NOMO-1 (cell line): Measurements from ENCODE around the gene RTP5.

Experiments
- DNase-seq, 2 experiments: peaks; one replicate each; lab custom pipeline; 2025; ENCODE audit not compliant: unreplicated experiment in 2 of 2; lab: John Stamatoyannopoulos, UW

The RTP5 gene

DNA sequence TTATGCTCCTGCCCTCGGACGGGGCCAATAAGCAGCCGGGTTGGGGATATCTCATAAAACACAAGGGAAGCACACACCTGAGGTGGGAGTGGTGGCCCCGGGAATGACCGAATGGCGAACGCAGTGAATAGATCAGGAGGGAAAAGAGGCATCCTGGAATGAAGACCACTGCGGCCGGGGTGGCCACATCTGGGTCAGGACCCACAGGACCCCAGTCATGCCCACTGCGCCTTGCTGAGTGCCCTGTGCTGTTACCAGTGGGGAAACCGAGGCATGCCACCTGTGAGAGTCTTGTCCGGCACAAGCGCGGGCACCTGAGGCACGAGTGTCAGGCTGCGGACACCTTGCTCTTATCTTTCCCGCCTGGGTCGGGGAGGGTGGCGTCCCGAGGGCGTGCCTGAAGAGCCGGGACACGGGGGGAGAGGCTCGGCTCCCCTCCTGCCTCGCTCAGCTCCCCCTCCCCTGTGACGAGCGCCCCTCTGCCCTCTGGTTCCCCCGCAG is 12.4 kb upstream of the RTP5 start:
- no peak for DNase-seq

DNA sequence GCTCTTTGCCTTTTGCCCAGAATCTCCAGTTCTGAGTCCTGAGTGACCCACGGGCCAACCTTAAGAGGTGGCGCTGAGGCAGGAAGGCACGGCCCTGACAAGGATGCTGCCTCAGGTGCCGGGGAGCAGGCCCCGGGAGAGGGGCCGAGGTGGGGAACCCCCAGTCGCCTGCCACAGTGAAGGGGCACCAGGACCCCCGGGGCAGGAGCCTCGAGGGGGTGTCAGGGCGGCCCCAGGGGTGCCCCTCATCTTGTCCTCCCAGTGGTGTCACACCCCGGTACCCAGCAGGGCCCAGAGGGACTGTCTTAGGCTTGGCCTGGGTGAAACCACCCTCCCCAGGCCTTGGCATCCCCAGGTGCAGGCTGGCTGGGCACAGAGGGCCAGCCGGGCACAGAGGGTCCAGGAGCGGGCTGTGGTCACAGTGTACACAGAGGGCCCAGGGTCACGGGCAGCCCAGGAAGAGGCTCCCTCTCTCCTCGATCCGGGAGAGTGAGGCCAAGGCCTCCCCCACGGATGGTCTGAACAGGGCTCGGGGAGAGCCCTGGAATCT is 11.9 kb upstream of the RTP5 start:
- no peak for DNase-seq

DNA sequence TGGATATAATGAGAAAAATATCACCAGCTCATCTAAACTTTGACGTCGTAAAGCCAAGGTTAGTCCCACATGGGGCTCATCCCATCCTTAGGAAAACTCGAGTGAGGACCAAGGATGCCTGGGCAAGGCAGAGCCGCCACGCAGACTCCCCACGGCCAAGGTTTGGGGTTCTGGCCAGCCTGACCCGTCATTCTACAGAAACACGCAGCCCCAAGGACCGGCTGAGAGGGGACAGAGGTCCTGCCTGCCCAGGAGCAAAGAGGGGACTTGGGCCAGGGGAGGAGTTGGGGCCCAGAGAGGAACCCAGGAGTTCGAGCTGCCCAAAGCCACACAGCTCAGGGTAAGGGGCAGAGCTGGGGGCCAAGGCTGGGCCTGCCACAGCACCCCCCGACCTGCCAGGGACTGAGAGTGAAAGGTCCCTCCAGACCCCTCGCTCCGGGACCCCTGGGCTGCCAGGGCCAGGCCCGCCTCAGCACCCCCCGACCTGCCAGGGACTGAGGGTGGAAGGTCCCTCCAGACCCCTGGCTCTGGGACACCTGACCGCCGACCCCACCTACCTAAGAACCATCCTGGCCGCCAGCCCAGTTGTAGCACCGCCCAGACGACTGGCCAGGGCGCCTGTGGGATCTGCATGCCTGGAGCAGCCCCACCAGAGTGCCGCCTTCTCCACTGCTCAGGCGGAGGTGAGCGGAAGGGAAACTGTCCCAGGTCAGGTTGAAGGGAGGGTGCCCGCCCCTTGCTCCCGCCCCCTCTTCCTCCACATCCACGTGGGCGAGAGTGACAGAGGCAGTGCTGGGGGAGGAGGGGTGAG is 11.1 kb upstream of the RTP5 start, which contains the start of gene PDCD1:
Gene PDCD1 (minus strand): TSS at position 689 of the 811 bp plus-strand sequence. CDS start 56 bp downstream, at position 633.
- no peak for DNase-seq

DNA sequence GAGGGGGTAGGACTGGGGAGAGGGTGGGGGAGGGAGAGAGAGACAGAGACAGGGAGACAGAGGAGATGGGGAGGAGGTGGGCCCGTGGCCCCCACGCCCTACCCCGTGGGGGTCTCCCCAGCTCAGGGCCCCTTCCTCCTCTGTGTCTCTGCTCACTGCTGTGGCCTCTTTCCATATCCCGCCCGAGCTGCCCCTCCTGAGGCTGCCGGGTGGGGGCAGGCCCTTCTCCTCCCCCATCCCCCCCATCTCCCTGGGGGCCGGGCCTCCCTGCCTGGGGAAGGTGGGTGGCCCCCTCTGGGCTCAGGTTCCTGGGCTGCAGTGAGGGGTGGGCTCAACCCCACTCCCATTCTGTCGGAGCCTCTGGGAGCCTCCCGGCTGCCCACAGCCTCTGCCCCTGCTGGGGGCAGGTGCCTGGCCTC is 10.5 kb upstream of the RTP5 start:
- DNase-seq, result no peak

DNA sequence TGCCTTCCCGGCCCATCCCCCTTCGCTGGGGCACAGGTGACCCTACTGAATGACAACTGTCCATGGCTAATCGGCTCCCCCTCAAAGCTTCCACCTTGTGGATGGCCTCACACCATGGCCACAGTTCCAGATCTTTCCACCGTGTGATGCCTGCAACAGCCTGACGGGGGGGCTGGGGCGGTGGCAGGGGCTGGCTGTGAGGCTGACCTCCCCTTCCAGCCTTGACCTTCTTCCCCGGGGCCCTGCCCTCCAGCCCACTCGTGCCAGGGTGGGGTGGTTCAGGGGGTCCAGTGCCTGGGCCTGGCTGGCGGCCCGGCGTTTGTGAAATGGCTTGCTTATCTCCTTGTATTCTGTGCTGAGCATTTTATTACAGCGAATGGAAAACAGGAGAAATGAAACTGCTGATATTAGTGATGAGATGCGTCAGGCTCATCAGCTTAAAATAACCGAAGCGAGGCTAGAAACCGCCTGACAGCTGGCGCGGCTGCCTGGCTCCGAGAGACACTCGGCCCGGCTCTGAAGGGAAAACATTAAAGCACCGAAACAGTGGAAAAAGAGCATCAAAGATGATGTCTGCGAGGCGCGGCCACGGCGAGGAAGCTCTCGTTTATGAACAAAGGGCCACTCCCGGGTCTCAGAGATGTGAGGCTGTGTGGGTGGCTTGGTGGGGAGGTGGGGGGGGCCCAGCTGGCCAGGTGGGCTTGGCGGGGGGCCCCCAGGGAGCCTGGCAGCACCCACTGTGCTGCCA is 9.9 kb upstream of the RTP5 start:
- peak; percentile 59 to 78 for DNase-seq

DNA sequence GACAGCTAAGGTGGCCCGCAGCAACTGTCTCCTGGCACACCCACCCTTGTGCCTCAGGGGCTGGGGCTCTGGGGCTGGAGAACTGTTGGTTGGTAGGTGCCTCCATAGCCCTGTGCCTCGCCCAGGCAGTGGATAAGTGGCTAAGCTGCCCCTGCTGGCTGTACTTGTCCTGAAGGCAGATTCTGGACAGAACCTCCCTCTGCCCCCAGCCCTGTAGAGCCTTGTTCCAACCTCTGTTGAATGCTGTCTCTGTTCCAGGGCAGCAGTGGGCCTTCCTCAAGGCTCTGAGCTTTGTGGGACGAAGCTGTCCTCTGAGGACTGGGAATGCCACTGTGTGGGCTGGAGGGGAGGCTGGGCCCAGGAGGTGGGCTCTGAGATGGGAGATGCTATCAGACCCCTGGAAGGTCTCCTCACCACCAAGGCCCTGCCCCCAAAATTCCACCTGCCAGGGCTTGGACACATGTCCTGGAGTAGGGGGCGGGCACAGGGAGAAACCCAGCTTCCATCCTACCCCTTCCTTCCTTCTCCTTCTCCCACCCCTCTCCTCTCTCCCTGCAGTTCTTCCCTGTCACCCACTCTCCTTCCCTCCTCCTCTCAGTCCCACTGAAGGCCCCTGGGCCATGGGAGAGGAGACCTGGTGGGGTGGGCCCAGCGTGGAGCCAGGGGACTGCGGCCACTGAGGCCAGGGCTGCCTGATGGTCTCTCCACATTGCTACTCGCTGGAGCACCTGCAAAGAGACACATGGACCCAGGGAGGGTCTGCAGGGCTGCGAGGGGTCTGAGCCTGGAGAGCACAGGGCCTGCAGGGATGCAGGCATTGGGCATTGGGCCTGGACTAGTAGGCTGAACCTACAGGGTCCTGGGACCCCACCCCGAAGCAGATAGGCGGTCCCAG is 9.1 kb upstream of the RTP5 start:
- no peak for DNase-seq

DNA sequence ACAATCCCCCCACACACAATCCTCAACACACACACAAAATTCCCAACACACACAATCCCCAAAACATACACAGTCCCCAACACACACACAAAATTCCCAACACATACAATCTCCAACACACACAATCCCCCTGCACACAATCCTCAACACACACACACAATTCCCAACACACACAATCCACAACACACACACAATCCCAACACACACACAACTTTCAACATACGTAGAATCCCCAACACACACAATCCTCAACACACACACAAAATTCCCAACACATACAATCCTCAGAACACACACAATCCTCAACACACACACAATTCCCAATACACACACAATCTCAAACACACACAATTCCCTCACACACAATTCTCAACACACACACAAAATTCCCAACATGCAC is 8.3 kb upstream of the RTP5 start:
- no peak for DNase-seq

DNA sequence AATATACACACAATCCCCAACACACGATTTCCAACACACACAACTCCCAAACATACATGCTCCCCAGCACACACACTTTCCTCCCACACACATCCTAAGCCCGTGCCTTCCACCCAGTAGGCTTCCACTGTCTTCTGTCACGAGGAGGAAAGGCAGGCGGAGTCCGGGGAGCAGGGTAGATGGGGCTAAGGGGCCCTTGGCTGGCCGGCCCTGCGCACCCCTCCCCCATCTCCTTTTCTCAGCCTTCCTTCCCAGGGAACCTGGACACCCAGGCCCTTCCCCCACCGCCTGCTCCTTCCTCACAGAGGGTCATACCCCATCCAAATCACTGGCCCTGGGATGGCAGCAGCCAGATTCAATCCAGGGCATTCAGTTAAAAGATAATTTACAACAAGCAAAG is 7.4 kb upstream of the RTP5 start:
- DNase-seq, result no peak

DNA sequence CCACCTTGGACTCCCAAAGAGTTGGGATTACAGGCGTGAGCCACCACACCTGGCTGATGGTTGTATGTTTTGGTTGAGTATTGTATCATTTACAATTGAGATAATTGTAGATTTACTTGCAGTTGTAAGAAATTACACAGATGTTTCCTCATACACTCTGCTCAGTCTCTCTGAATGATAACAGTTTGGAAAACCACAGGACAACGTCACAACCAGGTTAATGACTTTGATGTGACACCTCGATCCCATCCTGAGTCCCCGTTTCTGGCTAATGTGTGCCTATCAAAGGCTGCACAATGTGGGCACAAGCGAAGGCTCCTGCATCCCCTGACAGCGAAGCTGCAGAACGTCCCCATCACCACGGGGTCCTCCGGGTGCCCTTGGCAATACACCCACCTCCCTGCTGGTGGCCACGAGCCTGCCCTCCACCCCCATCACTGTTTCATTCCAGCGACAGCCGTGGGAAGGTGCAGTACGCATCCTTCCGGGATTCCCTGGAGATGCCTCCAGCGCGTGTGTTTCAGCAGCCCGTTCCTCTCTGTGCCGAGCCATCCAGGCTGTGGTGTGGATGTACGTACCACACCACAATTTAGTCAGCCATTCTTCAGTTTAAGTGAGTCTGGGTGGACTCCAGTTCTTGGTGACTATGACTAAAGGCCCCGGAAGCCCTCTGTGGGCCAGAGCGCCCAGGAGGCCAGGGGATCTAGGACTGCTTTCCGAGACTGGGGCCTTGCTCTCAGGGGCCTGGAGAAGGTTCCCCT is 6.6 kb upstream of the RTP5 start:
- DNase-seq, result no peak

DNA sequence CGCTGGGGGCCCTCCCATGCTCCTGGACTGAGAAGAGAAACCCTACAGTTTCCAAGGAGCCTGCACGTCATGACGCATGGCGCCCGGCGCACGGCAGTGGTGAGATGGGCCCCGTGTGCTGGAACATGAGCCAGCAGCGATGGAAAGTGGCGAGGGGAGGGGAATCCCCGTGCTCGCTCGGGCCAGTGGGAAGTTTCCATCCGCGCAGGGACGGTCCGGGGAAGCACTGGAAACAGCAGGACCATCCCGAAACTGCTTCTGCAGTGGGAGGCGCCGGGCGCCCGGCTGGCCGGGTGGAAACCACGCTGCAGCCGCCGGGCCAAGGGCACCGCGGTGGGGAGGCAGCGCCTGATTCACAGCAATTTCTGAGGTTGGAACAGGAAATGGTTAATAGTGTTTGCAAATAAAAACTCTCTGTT is 6.0 kb upstream of the RTP5 start:
- peak; percentile 17 to 37 for DNase-seq

DNA sequence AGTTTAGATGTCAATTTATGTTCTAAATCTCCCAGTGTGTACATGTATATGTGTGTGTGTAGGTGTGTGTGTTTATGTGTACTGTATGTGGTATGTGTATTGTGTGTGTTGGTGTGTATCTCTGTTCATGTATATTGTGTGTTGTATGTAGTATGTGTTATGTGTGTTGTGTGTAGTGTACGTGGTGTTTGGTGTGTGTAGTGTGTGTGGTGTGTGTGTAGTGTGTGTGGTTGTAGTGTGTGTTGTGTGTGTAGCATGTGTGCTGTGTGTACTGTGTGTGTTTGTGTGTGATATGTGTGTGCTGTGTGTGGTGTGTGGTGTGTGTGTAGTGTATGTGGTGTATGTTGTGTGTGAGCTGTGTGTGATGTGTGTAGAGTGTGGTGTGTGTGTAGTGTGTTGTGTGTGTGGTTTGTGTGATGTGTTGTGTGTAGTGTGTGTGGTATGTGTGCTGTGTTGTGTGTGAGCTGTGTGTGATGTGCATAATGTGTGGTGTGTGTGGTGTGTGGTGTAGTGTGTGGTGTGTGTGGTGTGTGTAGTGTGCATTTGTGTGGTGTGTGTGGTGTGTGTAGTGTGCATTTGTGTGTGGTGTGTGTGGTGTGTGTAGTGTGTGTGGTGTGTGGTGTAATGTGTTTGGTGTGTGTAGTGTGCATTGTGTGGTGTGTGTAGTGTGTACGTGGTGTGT is 5.2 kb upstream of the RTP5 start:
- no peak for DNase-seq

DNA sequence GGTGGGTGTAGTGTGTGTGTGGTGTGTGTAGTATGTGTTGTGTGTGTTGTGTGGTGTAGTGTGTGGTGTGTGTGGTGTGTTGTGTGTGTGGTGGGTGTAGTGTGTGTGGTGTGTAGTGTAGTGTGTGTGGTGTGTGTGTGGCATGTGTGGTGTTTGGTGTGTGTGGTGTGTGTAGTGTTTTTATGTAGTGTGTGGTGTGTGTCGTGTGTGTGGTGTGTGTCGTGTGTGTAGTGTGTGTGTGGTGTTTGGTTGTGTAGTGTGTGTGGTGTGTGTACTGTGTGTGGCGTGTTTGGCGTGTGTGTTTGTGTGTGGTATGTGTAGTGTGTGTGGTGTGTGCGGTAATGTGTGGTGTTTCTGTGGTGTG is 4.7 kb upstream of the RTP5 start:
- DNase-seq, result no peak

DNA sequence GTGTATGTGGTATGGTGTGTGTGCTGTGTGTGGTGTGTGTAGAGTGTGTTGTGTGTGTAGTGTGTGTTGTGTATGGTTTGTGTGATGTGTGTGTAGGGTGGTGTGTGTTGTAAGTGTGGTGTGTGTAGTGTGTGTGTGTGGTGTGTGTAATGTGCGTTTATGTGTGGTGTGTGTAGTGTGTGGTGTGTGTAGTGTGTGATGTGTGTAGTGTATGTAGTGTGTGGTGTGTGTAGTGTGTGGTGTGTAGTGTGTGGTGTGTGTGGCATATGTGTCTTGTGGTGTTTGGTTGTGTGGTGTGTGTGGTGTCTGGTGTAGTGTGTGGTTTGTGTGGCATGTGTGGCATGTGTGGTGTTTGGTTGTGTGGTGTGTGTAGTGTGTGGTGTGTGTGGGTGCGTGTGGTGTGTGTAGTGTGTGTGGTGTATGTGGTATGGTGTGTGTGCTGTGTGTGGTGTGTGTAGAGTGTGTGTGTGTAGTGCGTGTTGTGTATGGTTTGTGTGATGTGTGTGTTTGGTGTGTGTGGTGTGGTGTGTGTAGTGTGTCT is 4.0 kb upstream of the RTP5 start:
- no peak for DNase-seq

DNA sequence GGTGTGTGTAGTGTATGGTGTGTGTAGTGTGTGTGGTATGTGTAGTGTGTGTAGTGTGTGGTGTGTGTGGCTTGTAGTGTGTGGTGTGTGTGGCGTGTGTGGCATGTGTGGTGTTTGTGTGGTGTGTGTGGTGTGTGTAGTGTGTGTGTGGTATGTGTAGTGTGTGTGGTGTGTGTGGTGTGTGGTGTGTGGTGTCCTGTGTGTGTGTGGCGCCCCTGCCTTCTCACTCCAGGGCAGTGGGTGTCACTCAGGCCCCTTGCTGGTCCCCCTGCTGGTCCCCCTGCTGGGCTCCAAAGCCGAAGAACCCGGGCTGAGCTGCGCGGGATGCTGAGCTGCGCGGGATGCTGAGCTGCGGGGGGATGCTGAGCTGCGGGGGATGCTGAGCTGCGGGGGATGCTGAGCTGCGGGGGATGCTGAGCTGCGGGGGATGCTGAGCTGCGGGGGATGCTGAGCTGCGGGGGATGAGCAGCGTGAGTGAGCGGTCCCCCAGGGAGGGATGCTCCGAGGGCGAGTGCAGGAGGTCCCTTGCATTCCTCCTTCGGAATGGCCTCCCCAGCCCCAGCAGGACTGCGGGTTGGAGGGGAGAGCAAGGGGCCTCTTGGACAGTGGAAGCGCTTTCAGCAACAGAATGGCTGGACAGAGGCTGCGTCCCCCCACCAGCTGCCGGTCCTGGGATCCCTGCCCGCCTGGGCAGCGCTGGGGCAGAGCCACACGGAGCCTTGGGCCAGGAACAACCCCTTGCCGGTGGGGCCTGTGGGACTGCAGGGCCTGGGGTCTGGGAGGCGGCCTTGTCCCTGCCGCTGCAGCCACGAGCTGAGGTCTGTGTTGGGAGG is 3.4 kb upstream of the RTP5 start:
- DNase-seq, result peak in 1 of 2 experiments; percentile 15

DNA sequence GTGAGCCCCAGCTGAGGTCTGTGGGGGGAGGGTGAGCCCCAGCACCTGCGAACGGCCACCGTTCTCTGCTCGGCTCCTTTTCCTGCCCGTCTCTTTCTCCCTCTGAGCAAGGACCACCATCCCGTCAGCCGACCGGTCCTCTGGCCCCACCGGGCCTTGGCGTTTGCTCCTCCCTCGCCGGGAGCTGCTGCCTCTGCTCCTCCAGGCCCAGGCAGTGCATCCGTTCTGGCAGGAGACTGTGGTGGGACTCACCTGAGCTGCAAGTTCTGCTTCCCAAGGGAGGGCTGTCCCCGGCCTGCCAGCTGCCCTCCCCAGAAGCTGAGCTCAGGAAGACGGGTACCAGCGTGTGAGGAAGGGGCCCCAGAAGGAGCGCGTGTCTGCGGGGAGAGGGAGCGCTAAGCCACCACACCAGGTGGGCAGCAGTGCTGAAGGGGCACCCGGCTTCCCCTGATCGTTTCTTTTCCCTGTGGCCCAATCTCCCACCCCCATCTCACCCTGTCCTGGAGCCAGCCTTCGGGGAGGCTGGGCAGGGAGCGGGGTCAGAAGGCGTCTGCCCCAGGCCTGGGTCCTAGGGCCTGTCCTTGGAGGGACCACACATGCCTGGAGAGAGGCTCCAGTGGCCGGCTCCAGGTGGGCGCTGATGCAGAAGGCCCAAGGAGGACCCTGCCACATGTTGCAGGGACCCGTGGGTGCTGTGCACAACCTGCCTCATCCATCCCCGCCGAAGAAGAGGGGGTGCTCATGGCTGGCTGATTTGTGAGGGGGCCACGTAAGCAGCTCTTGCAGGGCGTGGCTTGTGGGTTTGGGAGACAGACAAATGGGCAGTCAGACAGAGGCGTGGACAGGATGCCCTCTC is 2.5 kb upstream of the RTP5 start:
- no peak for DNase-seq

DNA sequence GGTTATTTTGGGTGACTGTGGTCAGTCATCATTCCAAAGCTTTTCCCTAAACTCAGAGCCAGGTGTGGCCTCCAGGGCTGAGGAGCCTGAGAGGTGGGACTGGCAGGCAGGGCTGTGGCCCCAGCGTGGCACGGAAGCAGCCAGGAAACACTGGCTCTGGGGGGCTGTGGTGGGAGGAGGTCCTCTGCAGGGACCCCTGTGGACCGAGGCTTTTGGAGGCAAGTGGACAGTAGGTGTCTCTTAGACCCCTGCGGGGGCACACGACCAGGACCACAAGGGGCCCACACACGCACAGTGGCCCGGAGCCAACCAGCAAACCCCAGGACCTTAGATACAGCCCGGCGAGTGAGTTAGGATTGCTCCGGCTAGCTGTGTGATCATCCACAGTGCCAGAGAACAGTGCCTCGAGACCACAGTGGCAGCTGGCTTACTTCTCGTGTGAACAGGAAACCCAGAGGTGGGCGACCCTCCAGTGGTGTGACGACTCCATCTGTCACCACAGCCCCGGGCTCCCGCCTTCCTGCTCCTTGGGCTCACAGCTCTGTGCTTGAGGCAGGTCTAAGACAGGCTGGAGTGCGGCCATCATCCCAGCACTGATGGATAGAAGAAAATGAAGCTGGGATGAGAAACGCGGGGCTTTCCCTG is 1.6 kb upstream of the RTP5 start:
- no peak for DNase-seq

DNA sequence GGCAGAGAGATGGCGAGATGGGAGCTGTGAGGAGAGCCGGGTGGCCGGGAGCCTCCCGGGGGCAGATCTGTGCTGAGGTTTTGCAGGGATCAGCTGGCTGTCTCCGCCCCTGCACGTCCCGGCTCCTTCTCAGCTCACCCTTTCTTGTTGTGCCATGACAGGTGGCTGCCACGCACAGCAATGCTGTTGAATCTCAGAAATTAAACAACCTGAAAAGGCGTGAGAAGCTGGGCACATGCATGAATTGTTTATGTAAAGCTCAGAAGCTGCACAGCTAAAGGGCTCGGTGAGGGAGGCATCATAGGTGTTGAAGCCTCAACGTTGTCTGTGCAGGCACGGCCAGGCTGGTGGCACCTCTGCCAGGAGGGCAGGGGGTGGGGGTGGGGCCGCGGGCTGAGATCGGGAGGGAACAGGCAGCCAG is 858 bp upstream of the RTP5 start:
- DNase-seq, result no peak
